ENCODE results near the gene DMRT1. TPM values are rescaled to one million over a fixed set of nuclear protein-coding genes. Genes with fewer than 3 reads are reported as not detected.

The DMRT1 gene
- total and polyA plus RNA-seq, 3 donors from 2014 or later: 54.4 to 128 (median 93.4) TPM

DNA sequence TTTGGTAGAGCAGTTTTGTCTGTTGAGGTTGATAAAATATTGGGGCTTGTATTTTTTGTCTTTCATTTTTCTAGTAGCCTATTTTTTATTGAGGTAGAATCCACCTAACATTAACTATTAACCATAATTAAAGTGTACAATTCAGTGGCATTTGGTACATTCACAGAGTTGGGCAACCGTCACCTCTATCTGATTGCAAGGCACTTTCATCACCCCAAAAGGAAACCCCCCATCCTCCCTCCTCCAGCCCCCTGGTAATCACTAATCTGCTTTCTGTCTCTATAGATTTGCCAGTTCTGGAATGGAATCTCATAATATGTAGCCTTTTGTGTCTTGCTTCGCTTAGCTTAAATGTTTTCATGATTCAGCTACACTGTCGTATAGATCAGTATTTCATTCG, 79.4 kb downstream of the DMRT1 start:
- intact Hi-C loops (cut with DNase I; ENCODE audit: low total_unique reads): no loop called here

GRCh38 chr9:922171-922570, 80.7 kb downstream of the DMRT1 start:
- Histone ChIP-seq H3K4me3 (no peak overlapping the region), H3K27me3 (no peaks in the 10 kb centered on the region), H3K4me1 (no peaks in the 10 kb centered on the region), H3K36me3 (ENCODE audit: low read depth, missing control alignments) (no peaks in the 10 kb centered on the region), H3K9me3 (no peaks in the 10 kb centered on the region), H3K27ac (no peak overlapping the region)
- intact Hi-C loops (cut with DNase I; ENCODE audit: low total_unique reads): no loop called here
- WGBS, 2 donors: 89 to 91% methylated on average over 4 of the region's 4 CpGs
- no peak for DNase-seq
- TF ChIP-seq POLR2A (IDR thresholded peaks at IDR 0.05): no peak
- TF ChIP-seq, protein P1, sequence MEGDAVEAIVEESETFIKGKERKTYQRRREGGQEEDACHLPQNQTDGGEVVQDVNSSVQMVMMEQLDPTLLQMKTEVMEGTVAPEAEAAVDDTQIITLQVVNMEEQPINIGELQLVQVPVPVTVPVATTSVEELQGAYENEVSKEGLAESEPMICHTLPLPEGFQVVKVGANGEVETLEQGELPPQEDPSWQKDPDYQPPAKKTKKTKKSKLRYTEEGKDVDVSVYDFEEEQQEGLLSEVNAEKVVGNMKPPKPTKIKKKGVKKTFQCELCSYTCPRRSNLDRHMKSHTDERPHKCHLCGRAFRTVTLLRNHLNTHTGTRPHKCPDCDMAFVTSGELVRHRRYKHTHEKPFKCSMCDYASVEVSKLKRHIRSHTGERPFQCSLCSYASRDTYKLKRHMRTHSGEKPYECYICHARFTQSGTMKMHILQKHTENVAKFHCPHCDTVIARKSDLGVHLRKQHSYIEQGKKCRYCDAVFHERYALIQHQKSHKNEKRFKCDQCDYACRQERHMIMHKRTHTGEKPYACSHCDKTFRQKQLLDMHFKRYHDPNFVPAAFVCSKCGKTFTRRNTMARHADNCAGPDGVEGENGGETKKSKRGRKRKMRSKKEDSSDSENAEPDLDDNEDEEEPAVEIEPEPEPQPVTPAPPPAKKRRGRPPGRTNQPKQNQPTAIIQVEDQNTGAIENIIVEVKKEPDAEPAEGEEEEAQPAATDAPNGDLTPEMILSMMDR (IDR thresholded peaks at IDR 0.05): no peak

More for the DNA sequence above, 79.4 kb downstream of the DMRT1 start:
- no peak for DNase-seq
- H3K4me3 ChIP-seq: no peak overlapping the region
- H3K9me3 ChIP-seq: no peaks in the 10 kb centered on the region
- H3K4me1 ChIP-seq: no peaks in the 10 kb centered on the region
- no peaks in the 10 kb centered on the region for H3K36me3 ChIP-seq (ENCODE audit: low read depth, missing control alignments)
- no peaks in the 10 kb centered on the region for H3K27me3 ChIP-seq
- 82 to 83% methylated on average over 4 of the region's 4 CpGs for whole genome bisulfite sequencing, 2 donors
- TF ChIP-seq, protein P1 (IDR thresholded peaks at IDR 0.05): no peak
- TF ChIP-seq POLR2A (IDR thresholded peaks at IDR 0.05): no peak
- H3K27ac ChIP-seq: no peak overlapping the region

DNA sequence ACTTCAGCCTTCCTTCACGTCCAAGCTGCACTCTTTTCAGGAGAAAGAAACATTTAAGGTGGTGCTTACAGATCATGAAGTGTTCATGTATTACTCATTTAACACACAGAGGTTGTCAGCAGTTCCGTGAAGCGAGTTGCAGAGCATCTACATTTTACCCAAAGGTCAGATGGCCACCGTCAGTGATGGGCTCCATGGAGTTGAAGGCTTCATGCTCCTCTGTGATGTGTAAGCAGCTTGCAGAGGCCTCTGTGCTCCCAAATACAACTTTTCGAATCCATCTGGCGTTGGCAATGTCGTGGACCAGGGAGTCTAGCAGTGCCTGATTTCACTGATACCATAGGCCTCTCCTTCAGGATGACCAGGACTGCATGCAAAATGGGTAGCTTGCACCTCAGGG, 81.2 kb downstream of the DMRT1 start:
- no peaks in the 10 kb centered on the region for H3K9me3 ChIP-seq
- no peaks in the 10 kb centered on the region for H3K36me3 ChIP-seq (ENCODE audit: low read depth, missing control alignments)
- H3K4me3 ChIP-seq: no peak overlapping the region
- no peaks in the 10 kb centered on the region for H3K27me3 ChIP-seq
- H3K27ac ChIP-seq: no peak overlapping the region
- intact Hi-C loops (cut with DNase I; ENCODE audit: low total_unique reads): no loop called here
- TF ChIP-seq POLR2A (IDR thresholded peaks at IDR 0.05): no peak
- TF ChIP-seq, protein P1 (IDR thresholded peaks at IDR 0.05): no peak
- 81 to 83% methylated on average over 4 to 7 of the region's 7 CpGs for WGBS, 2 donors
- DNase-seq: no peak
- H3K4me1 ChIP-seq: no peaks in the 10 kb centered on the region

DNA sequence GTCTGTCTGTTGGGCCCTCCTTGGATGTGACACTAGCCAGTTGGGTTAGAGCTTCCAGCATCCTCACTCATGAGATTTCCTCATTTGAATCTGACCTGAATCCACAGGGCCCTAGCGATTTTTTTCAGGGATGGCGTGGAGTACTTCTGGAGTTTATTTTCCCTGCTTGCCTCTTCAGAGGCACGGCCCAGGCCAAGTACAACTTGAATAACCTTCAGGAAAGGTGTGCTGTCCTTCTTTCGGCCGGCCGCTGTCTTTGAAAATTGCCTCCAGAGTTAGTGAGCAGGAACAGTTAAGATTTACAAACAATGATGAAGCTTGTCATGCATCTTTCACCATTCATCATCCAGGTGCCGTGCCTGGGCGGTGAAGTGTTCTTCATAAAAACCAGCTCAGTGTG, 85.5 kb downstream of the DMRT1 start:
- no peaks in the 10 kb centered on the region for H3K36me3 ChIP-seq (ENCODE audit: low read depth, missing control alignments)
- intact Hi-C loops (cut with DNase I; ENCODE audit: low total_unique reads): no loop called here
- TF ChIP-seq, protein P1 (IDR thresholded peaks at IDR 0.05): no peak
- no peak for TF ChIP-seq POLR2A (IDR thresholded peaks at IDR 0.05)
- H3K4me3 ChIP-seq: no peak overlapping the region
- 94% methylated on average over 8 of the region's 8 CpGs for WGBS, 2 donors
- no peak overlapping the region for H3K27ac ChIP-seq
- no peaks in the 10 kb centered on the region for H3K27me3 ChIP-seq
- H3K4me1 ChIP-seq: no peaks in the 10 kb centered on the region
- no peaks in the 10 kb centered on the region for H3K9me3 ChIP-seq
- no peak for DNase-seq

- H3K36me3 ChIP-seq (ENCODE audit: low read depth, missing control alignments): no peaks in the 10 kb centered on the region
- no peak overlapping the region for H3K27ac ChIP-seq
- no peaks in the 10 kb centered on the region for H3K27me3 ChIP-seq
- intact Hi-C loops (cut with DNase I; ENCODE audit: low total_unique reads): no loop called here
- H3K4me3 ChIP-seq: no peak overlapping the region
- H3K9me3 ChIP-seq: no peaks in the 10 kb centered on the region
- no peak for DNase-seq
- WGBS, 2 donors: 80 to 85% methylated on average over 6 of the region's 6 CpGs
- TF ChIP-seq, protein P1 (IDR thresholded peaks at IDR 0.05): peak in 1 of 3 experiments; percentile 35
- TF ChIP-seq POLR2A (IDR thresholded peaks at IDR 0.05): no peak
- no peaks in the 10 kb centered on the region for H3K4me1 ChIP-seq
Observed at GRCh38 chr9:928363-929042, 87.0 kb downstream of the DMRT1 start.
